SU-DHL-6 (cell line): ENCODE measurements around the gene SPDYE1.
A peak's percentile ranks its signal among the peaks of the same experiment; 100 is the strongest.
"Not testable (repeated sequence)": the region's sequence is repeated elsewhere in the genome, so short reads cannot be mapped to it uniquely, and the experiment has no call there.

Source experiments
- H2AFZ ChIP-seq: fragments of 200-600 bp; sonication (generic); 2 replicates; pipeline ENCODE4 v1.6.1; 2014; ENCODE audit warnings: low read depth, mild to moderate bottlenecking, moderate library complexity, mixed read lengths, antibody characterized with exemption, low read length; ENCODE audit not compliant: severe bottlenecking
- H3F3A ChIP-seq: fragments of 200-600 bp; shearing (Covaris generic); 2 replicates; pipeline ENCODE4 v1.6.0; 2016; ENCODE audit warnings: antibody characterized with exemption, mild to moderate bottlenecking; ENCODE audit not compliant: insufficient read depth
- H3K27ac ChIP-seq: fragments of 200-600 bp; sonication (generic); 2 replicates; pipeline ENCODE4 v1.5.1; 2016; ENCODE audit warnings: low read depth, mild to moderate bottlenecking, low read length, moderate library complexity, mixed read lengths
- H3K27me3 ChIP-seq: fragments of 200-600 bp; sonication (generic), shearing (Covaris generic); 2 replicates; pipeline ENCODE4 v1.6.0; 2014; ENCODE audit warnings: mild to moderate bottlenecking, low read length
- H3K36me3 ChIP-seq: fragments of 200-600 bp; sonication (generic); 2 replicates; pipeline ENCODE4 v1.6.1; 2014; ENCODE audit warnings: mild to moderate bottlenecking, low read length, mixed read lengths
- H3K4me2 ChIP-seq: fragments of 300-600, 200-600 bp; shearing (Covaris generic), sonication (generic); 2 replicates; pipeline ENCODE4 v1.6.0; 2014; ENCODE audit warnings: low read length, low read depth, mild to moderate bottlenecking; ENCODE audit not compliant: poor library complexity, severe bottlenecking
- H3K4me3 ChIP-seq: fragments of 200-600 bp; sonication (generic); 2 replicates; pipeline ENCODE4 v1.5.1; 2014; ENCODE audit warnings: antibody characterized with exemption, low read length, mild to moderate bottlenecking, mixed read lengths; ENCODE audit not compliant: insufficient read depth, poor library complexity, severe bottlenecking
- H3K79me2 ChIP-seq: fragments of 200-600 bp; sonication (generic); 2 replicates; pipeline ENCODE4 v1.6.1; 2014; ENCODE audit warnings: mild to moderate bottlenecking, low read length, moderate library complexity; ENCODE audit not compliant: insufficient read depth
- H3K9ac ChIP-seq: fragments of 200-600 bp; sonication (generic); 2 replicates; pipeline ENCODE4 v1.7.0; 2014; ENCODE audit warnings: mild to moderate bottlenecking, low read length
- H3K9me2 ChIP-seq: fragments of 200-600 bp; sonication (generic); replicated peaks from 2 replicates; pipeline ENCODE4 v1.6.1; 2014; ENCODE audit warnings: low read length; ENCODE audit not compliant: insufficient read depth
- H3K9me3 ChIP-seq: fragments of 200-600 bp; sonication (generic); 2 replicates; pipeline ENCODE4 v1.6.1; 2014; ENCODE audit warnings: low read length, mixed read lengths; ENCODE audit not compliant: insufficient read depth
- H4K20me1 ChIP-seq: fragments of 200-600 bp; sonication (generic); 2 replicates; pipeline ENCODE4 v1.6.1; 2014; ENCODE audit warnings: low read depth, mild to moderate bottlenecking, antibody characterized with exemption, low read length, moderate library complexity, mixed read lengths
- CTCF ChIP-seq: fragments of 200-600 bp; sonication (generic); IDR thresholded peaks from one replicate; pipeline ENCODE4 v1.5.1; 2017; ENCODE audit warnings: antibody characterized with exemption, mild to moderate bottlenecking, low read length, moderate library complexity; ENCODE audit not compliant: insufficient read depth, poor library complexity, severe bottlenecking
- EZH2phosphoT487 ChIP-seq: fragments of 200-600 bp; sonication (generic), shearing (Covaris generic); conservative IDR thresholded peaks from 2 replicates; pipeline ENCODE4 v1.6.1; 2018; ENCODE audit warnings: mild to moderate bottlenecking, antibody characterized with exemption, low read length, moderate library complexity, mixed read lengths

The SPDYE1 gene

GRCh38 chr7:43997532-43997931, at the start of gene SPDYE1:
TSS of gene SPDYE1 (plus strand) at chr7:43997897. CDS start at chr7:43999950, 2,053 bp downstream.
- not testable (repeated sequence) for H3K36me3 ChIP-seq, H3K9ac ChIP-seq, H2AFZ ChIP-seq, H3K27me3 ChIP-seq, H3K27ac ChIP-seq, H3F3A ChIP-seq, H3K79me2 ChIP-seq, H4K20me1 ChIP-seq, H3K9me3 ChIP-seq, H3K4me2 ChIP-seq, H3K9me2 ChIP-seq, H3K4me3 ChIP-seq

- Histone ChIP-seq H3K79me2 (no peaks in the 10 kb centered on the region), H3K4me2 (no peak overlapping the region), H2AFZ (no peak overlapping the region), H3K9me2 (no peaks in the 10 kb centered on the region), H3K27me3 (no peaks in the 10 kb centered on the region), H3K27ac (no peak overlapping the region), H3K9me3 (no peaks in the 10 kb centered on the region), H3F3A (no peaks in the 10 kb centered on the region), H4K20me1 (no peaks in the 10 kb centered on the region), H3K36me3 (no peaks in the 10 kb centered on the region), H3K9ac (no peak overlapping the region), H3K4me3 (no peak overlapping the region)
- no peak for TF ChIP-seq EZH2phosphoT487
- TF ChIP-seq CTCF, result no peak
Measured at GRCh38 chr7:43952028-43952427, 45.7 kb upstream of the SPDYE1 start.

GRCh38 chr7:43953071-43953470, 44.6 kb upstream of the SPDYE1 start:
- Histone ChIP-seq H4K20me1 (no peaks in the 10 kb centered on the region), H3K9me3 (no peaks in the 10 kb centered on the region), H3K79me2 (no peaks in the 10 kb centered on the region), H3K27ac (no peak overlapping the region), H3K9me2 (no peaks in the 10 kb centered on the region), H3K27me3 (no peaks in the 10 kb centered on the region), H3K36me3 (no peaks in the 10 kb centered on the region), H3K9ac (no peak overlapping the region), H2AFZ (no peak overlapping the region), H3F3A (no peaks in the 10 kb centered on the region), H3K4me2 (no peak overlapping the region), H3K4me3 (no peak overlapping the region)
- TF ChIP-seq EZH2phosphoT487 (no peak), CTCF (no peak)

- no peaks in the 10 kb centered on the region for H4K20me1 ChIP-seq
- H3K79me2 ChIP-seq, result no peaks in the 10 kb centered on the region
- H3F3A ChIP-seq, result no peaks in the 10 kb centered on the region
- H2AFZ ChIP-seq, result no peak overlapping the region
- H3K4me2 ChIP-seq, result no peak overlapping the region
- H3K9me3 ChIP-seq, result no peaks in the 10 kb centered on the region
- no peak for TF ChIP-seq EZH2phosphoT487
- peak; percentile 50 for TF ChIP-seq CTCF
- H3K27ac ChIP-seq, result no peak overlapping the region
- H3K36me3 ChIP-seq, result no peaks in the 10 kb centered on the region
- H3K4me3 ChIP-seq, result no peak overlapping the region
- no peaks in the 10 kb centered on the region for H3K9me2 ChIP-seq
- H3K9ac ChIP-seq, result no peak overlapping the region
- H3K27me3 ChIP-seq, result no peaks in the 10 kb centered on the region
Measured at GRCh38 chr7:43954524-43955228, 43.0 kb upstream of the SPDYE1 start.
